ENCODE data around the gene MBL2.

DNA sequence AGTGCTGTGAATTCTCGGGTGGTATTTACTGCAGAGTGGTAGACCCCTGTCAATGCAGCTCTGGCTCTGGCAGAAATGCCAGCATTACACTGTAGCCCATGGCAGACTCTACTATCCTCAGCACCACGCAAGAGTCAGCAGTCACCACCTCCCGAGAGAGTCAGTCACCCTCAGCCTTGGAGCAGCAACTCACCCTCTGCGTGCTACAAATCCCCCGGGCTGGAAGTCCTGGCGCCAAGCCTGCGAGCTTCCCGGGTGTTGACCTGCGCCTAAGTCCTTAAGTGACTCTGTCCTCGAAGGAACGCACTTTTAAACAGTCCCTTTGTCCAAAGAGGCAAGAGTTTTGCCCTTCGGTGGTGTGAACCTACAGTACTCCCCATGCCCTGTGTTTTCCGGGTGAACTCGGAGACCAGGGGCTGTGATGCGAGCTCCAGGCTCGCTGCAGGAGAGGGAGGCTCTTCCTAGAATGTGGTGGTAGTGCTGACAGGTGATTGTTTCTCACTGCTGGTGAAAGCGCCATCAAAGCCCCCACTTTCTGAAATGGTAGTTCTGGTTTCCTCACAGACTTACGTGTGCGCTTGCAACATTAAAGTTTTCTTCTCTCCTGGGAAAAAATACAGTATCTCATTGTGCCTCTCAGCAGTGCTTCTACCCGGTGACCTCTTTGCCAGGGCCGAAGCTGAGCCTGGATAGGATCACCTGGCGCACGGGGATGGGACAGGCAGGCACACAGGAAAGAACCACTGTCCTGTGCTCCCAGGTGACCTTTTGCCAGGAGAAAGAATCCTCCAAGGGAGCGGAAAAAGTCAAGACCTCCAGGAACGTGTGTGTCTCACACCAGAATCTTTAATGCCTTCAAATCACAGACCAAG, 33.1 kb upstream of the MBL2 start:
- TF ChIP-seq, protein P1, sequence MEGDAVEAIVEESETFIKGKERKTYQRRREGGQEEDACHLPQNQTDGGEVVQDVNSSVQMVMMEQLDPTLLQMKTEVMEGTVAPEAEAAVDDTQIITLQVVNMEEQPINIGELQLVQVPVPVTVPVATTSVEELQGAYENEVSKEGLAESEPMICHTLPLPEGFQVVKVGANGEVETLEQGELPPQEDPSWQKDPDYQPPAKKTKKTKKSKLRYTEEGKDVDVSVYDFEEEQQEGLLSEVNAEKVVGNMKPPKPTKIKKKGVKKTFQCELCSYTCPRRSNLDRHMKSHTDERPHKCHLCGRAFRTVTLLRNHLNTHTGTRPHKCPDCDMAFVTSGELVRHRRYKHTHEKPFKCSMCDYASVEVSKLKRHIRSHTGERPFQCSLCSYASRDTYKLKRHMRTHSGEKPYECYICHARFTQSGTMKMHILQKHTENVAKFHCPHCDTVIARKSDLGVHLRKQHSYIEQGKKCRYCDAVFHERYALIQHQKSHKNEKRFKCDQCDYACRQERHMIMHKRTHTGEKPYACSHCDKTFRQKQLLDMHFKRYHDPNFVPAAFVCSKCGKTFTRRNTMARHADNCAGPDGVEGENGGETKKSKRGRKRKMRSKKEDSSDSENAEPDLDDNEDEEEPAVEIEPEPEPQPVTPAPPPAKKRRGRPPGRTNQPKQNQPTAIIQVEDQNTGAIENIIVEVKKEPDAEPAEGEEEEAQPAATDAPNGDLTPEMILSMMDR (IDR thresholded peaks at IDR 0.05): no peak
- TF ChIP-seq POLR2A (IDR thresholded peaks at IDR 0.05): no peak

All from uterus (tissue), 2 donors.